Effector memory CD8-positive, alpha-beta T cell (primary cell): ENCODE results near the gene PIP.

ENCODE experiments used
- ATAC-seq: fragments of 150-1000 bp; cut with Tn5 transposase; replicated peaks from 2 replicates; pipeline ENCODE4 v1.10.0; 2021; ENCODE audit warnings: mild to moderate bottlenecking, moderate library complexity
- DNase-seq, 3 experiments: peaks; one replicate each; pipeline ENCODE4 v3.0.0; 2021
- H3K27ac Mint-ChIP-seq, 2 donors: one replicate each; pipeline ENCODE4 v1.8.0; 2022; ENCODE audit warnings: mild to moderate bottlenecking in 2 of 2, mixed read lengths in 2 of 2, moderate library complexity in 2 of 2
- H3K27me3 Mint-ChIP-seq, 2 donors: one replicate each; pipeline ENCODE4 v1.8.0; 2022; ENCODE audit warnings: mixed read lengths in 2 of 2
- H3K36me3 Mint-ChIP-seq: one replicate; pipeline ENCODE4 v1.8.0; 2022; ENCODE audit warnings: mild to moderate bottlenecking, moderate library complexity, mixed read lengths; ENCODE audit not compliant: insufficient read depth
- H3K4me1 Mint-ChIP-seq, 2 donors: one replicate each; pipeline ENCODE4 v1.8.0; 2022; ENCODE audit warnings: low read depth in 2 of 2, mixed read lengths in 2 of 2
- H3K4me3 Mint-ChIP-seq, 2 donors: one replicate each; pipeline ENCODE4 v1.8.0; 2022; ENCODE audit warnings: mild to moderate bottlenecking in 2 of 2, mixed read lengths in 2 of 2, moderate library complexity in 2 of 2
- H3K9me3 Mint-ChIP-seq, 2 donors: one replicate each; pipeline ENCODE4 v1.8.0; 2022; ENCODE audit warnings: mixed read lengths in 2 of 2

Gene PIP

DNA sequence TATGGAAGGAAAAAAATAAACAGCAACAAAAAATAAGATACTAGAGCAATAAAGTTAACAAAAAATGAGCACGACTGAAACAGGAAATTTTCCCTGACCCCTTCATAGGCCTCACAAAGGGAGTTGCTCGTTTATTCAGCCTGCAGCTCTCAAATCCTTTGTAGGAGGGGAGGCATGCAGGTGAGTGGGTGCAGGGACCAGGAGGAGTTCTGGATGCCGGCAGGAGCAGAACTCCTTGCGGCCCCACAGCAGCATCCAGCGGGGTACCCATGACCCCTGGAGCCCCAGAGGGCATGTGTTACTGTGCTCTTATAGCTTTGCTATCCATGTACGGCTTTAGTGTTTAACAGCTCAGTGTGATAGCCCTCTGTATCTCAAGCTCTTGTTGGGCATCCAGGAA, 57.1 kb downstream of the PIP start:
- ATAC-seq (no peak), DNase-seq (no peak)
- Mint-ChIP-seq H3K27ac (no peak overlapping the region), H3K9me3 (no peaks in the 10 kb centered on the region), H3K4me1 (no peaks in the 10 kb centered on the region), H3K27me3 (peaks cover 28 to 32% of the 10 kb centered on the region in 2 donors), H3K4me3 (no peak overlapping the region), H3K36me3 (no peaks in the 10 kb centered on the region)
